ENCODE measurements around the gene KRTAP9-9. TPM values are rescaled to one million over a fixed set of nuclear protein-coding genes. Genes with fewer than 3 reads are reported as not detected.

KRTAP9-9 gene
- total and polyA plus RNA-seq, 2 of the 8 experiments (the other 6 are each of a cell fraction or from before 2014, with no cell fraction given): not detected

GRCh38 chr17:41230094-41230493, 25.1 kb upstream of the KRTAP9-9 start (continued):
- TF ChIP-seq, protein P1, sequence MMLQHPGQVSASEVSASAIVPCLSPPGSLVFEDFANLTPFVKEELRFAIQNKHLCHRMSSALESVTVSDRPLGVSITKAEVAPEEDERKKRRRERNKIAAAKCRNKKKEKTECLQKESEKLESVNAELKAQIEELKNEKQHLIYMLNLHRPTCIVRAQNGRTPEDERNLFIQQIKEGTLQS (IDR thresholded peaks at IDR 0.05; ENCODE audit: insufficient read depth, low read depth, low read length): no peak

Measured in H1 (cell line).